Stimulated activated CD4-positive, alpha-beta T cell treated with anti-CD3 and anti-CD28 coated beads, TNF-alpha, amount 100 ng/mL, for 1 hour (primary cell): Measurements from ENCODE around the gene EPHB1.

Experiments used
- DNase-seq, 3 donors: peaks; one replicate each; pipeline ENCODE4 v3.0.0-alpha.2; 2020; ENCODE audit warnings: low read depth in 3 of 3, low spot score in 1 of 3

Gene EPHB1

DNA sequence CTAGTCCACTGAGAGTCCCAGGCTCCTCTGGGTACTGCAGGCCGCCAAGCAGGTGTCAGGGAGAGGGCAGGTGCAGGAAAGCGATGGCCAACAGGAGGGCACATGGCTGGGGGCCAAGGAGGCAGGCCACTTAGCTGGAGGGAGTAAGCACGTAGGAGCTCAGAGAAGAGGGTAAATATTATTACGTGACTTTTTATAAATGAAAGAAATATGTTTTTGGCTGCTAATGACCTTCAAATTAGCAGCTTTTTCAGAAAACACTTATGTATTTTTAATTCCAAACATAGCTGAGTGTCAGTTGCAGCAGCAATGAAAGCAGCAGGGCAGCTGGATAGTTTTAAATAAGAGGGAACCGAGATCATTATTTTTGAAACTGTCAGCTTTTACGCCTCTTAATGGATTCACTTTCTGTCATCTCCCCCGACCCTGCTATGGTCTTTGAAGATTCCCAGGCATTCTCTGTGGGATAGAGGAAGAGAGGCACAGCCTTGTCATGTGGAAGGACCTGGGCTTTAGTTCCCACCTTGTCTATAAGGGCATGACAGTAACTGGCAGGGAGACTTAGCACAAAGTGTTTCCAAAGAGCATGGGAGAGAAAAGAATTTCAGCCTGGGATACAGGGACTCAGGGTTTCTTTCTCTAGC, 477.1 kb downstream of the EPHB1 start:
- DNase-seq = no peak

DNA sequence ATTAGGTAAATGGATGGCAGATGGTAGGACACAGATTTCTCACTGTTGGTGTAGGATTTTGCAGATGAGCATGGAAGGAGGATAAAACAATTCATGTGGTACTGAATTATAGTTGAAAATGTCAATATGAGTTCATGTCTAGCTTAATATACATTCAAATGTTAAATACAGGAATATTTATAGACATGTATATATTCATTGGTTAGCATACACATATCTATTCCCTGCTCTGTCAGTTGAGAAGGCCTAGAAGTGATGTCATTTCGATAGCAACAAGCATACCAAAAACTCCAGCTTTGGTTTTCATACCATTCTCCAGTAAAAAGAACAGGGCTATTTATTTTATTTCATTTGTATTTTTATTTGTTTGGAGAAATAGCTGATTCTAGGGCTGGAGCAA, 497.1 kb downstream of the EPHB1 start:
- DNase-seq = no peak

DNA sequence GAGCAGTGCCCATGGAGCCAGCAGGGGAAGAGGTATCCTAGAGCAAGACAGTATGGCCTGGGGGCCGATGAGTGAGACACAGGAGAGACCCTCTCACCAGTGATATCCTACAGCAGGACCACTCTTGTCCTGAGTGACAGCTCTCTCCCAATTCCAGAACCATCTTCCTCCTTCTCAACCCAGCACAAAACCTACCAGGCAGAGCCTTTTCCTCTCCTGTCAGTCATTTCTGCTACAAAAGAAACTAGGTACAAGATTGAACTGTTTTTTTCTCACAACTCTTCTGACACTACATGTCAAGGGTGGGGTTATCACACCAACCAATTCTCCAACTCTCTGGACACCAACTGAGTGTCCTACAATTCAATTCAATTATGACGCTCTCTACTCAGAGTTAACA, 506.6 kb downstream of the EPHB1 start:
- no peak for DNase-seq

DNA sequence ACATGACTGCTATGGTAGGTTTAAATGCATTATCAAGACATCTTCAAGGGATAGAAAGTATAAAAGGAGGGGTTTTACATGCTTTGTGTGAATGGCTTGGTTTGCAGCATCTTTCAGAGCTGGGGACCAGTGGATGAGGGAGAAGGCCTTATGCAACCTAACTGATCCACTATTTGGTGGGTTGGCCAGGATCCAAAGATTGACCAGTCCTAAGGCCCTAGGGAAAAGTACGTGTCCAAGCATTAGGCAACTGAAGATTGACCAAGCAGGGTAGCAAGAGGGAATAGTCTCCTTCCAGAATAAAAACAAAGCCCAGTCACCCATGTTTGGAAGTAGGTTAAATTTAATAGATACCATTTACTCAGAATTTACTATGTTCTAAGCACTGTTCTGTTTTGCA, 509.3 kb downstream of the EPHB1 start:
- no peak for DNase-seq
